Progenitor cell of endocrine pancreas (in vitro differentiated cells): ENCODE results near the gene PTPN9. TPM values are rescaled to one million over a fixed set of nuclear protein-coding genes. Genes with fewer than 3 reads are reported as not detected.
"Not testable (repeated sequence)": the region's sequence is repeated elsewhere in the genome, so short reads cannot be mapped to it uniquely, and the experiment has no call there.

ENCODE experiments used
- DNase-seq: peaks from one replicate; pipeline ENCODE4 v3.0.0; 2021; ENCODE audit warnings: low spot score; ENCODE audit not compliant: unreplicated experiment
- H3K27ac Mint-ChIP-seq: 2 replicates; pipeline ENCODE4 v1.8.0; 2021; ENCODE audit warnings: mild to moderate bottlenecking, moderate library complexity, mixed read lengths
- H3K27me3 Mint-ChIP-seq: 2 replicates; pipeline ENCODE4 v1.8.0; 2021; ENCODE audit warnings: mixed read lengths
- H3K36me3 Mint-ChIP-seq: 2 replicates; pipeline ENCODE4 v1.8.0; 2022; ENCODE audit warnings: mixed read lengths; ENCODE audit not compliant: insufficient read depth
- H3K4me1 Mint-ChIP-seq: 2 replicates; pipeline ENCODE4 v1.8.0; 2021; ENCODE audit warnings: low read depth, mixed read lengths
- H3K4me3 Mint-ChIP-seq: 2 replicates; pipeline ENCODE4 v1.8.0; 2021; ENCODE audit warnings: low read depth, mild to moderate bottlenecking, moderate library complexity, mixed read lengths
- H3K9me3 Mint-ChIP-seq: 2 replicates; pipeline ENCODE4 v1.8.0; 2021; ENCODE audit warnings: low read depth, mixed read lengths
- total RNA-seq: library from RNA; stranded (reverse); gene quantifications from 2 replicates; pipeline ENCODE4 v1.2.1, GENCODE V29; 2021
- TF ChIP-seq, protein P1 (sequence below): fragments of 200-600 bp; sonication (generic); IDR thresholded peaks from one replicate; pipeline ENCODE4 v1.5.0; 2021; ENCODE audit warnings: antibody characterized with exemption, mild to moderate bottlenecking; ENCODE audit not compliant: unreplicated experiment

The PTPN9 gene
- total RNA-seq, 1 donor from 2014 or later, result 37.1 TPM

DNA sequence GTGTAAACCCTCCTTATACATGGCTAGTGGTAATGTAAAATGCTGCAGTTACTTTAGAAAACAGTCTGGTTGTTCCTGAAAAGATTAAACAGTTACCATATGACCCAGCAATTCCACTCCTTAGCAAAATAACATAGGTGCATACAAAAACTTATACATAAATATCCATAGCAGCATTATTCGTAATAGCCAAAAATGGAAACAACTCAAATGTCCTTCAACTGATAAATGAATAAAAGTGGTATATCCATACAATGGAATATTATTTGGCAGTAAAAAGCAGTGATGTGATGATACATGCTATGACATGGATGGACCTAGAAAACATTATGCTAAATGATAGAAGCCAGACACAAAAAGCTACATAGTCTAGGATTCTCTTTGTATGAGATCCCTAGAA is 96.0 kb downstream of the PTPN9 start:
- Mint-ChIP-seq H3K9me3 (peaks cover 9% of the 10 kb centered on the region), H3K4me3 (no peak overlapping the region), H3K36me3 (peaks cover 47% of the 10 kb centered on the region), H3K27me3 (no peaks in the 10 kb centered on the region), H3K4me1 (peaks cover 8% of the 10 kb centered on the region), H3K27ac (peak overlapping the region; percentile 71)
- TF ChIP-seq, protein P1, sequence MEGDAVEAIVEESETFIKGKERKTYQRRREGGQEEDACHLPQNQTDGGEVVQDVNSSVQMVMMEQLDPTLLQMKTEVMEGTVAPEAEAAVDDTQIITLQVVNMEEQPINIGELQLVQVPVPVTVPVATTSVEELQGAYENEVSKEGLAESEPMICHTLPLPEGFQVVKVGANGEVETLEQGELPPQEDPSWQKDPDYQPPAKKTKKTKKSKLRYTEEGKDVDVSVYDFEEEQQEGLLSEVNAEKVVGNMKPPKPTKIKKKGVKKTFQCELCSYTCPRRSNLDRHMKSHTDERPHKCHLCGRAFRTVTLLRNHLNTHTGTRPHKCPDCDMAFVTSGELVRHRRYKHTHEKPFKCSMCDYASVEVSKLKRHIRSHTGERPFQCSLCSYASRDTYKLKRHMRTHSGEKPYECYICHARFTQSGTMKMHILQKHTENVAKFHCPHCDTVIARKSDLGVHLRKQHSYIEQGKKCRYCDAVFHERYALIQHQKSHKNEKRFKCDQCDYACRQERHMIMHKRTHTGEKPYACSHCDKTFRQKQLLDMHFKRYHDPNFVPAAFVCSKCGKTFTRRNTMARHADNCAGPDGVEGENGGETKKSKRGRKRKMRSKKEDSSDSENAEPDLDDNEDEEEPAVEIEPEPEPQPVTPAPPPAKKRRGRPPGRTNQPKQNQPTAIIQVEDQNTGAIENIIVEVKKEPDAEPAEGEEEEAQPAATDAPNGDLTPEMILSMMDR, result no peak
- no peak for DNase-seq

DNA sequence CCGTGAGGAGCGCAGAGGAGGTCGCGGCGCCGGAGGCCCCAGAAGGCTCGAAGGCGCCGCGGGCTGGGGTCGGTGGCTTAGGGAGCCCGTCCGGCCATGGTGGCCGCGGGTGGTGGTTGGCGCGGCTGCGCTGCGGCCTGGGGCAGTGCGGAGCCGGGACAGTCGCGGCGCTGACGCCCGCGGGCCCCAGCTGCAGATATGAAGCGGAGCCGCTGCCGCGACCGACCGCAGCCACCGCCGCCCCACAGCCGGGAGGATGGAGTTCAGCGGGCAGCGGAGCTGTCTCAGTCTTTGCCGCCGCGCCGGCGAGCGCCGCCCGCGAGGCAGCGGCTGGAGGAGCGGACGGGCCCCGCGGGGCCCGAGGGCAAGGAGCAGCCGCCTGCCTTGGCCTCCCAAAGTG is 98.7 kb downstream of the PTPN9 start:
- H3K9me3 Mint-ChIP-seq, DNase-seq, H3K4me3 Mint-ChIP-seq, H3K4me1 Mint-ChIP-seq, H3K27me3 Mint-ChIP-seq: not testable (repeated sequence)
- Mint-ChIP-seq H3K27ac (peak overlapping the region; percentile 85), H3K36me3 (peaks cover 39% of the 10 kb centered on the region)

- DNase-seq, result no peak
- peak overlapping the region; percentile 85 for H3K27ac Mint-ChIP-seq
- peaks cover 6% of the 10 kb centered on the region for H3K9me3 Mint-ChIP-seq
- peaks cover 35% of the 10 kb centered on the region for H3K36me3 Mint-ChIP-seq
- no peak overlapping the region for H3K4me3 Mint-ChIP-seq
- H3K4me1 Mint-ChIP-seq, result peaks cover 5% of the 10 kb centered on the region
- TF ChIP-seq, protein P1, result no peak
- no peaks in the 10 kb centered on the region for H3K27me3 Mint-ChIP-seq
Measured at GRCh38 chr15:75479670-75480069, 99.4 kb downstream of the PTPN9 start.

- H3K27me3 Mint-ChIP-seq, DNase-seq, H3K4me3 Mint-ChIP-seq, H3K27ac Mint-ChIP-seq, H3K4me1 Mint-ChIP-seq, H3K9me3 Mint-ChIP-seq: not testable (repeated sequence)
- H3K36me3 Mint-ChIP-seq, result peaks cover 20% of the 10 kb centered on the region
Measured at GRCh38 chr15:75477094-75477493, 102.0 kb downstream of the PTPN9 start.

DNA sequence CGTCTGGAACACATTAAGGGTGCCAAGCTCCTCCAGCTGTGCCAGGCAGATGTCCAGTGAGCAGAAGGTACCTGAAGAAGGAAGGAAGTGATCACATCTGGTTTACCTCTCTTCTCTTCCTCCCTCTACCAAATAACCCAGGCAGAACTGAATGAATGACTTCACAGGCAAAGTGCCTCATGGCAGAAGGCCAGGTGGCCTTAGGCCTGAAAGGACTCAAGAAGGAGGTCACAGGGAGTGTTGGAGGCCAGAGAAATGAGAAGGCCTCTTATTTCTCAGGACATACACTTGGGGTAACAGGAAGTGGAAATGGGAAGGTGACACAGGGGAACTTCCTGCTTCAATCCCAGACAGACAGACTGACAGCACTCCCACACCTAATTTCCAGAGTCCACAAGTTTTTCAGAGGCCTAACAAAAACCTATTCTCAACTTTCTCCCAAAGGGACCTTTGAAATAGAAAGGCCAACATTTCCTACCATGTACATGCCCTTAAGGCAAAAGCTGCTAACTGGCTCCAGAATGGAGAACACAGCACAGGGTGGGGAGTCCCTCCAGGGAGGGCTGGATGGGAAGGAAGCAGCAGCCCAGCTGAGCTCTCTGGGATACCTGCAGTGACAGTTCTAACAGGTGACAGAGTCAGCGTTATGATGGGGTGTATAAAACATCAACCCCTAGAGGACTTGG is 110.1 kb downstream of the PTPN9 start:
- Mint-ChIP-seq H3K4me3 (no peak overlapping the region), H3K27me3 (no peaks in the 10 kb centered on the region), H3K4me1 (no peaks in the 10 kb centered on the region), H3K9me3 (no peaks in the 10 kb centered on the region), H3K36me3 (peaks cover 20% of the 10 kb centered on the region), H3K27ac (no peak overlapping the region)
- TF ChIP-seq, protein P1, result no peak
- no peak for DNase-seq

- DNase-seq, result no peak
- Mint-ChIP-seq H3K4me3 (no peak overlapping the region), H3K27ac (peak overlapping the region; percentile 23), H3K27me3 (no peaks in the 10 kb centered on the region), H3K9me3 (no peaks in the 10 kb centered on the region), H3K4me1 (peaks cover 16% of the 10 kb centered on the region), H3K36me3 (no peaks in the 10 kb centered on the region)
- TF ChIP-seq, protein P1, result no peak
Measured at GRCh38 chr15:75460646-75461045, 118.5 kb downstream of the PTPN9 start.
